Activated CD4-positive, alpha-beta T cell treated with anti-CD3 and anti-CD28 coated beads, Interleukin-2, amount 50 U/mL, for 1 hour (primary cell): ENCODE data around the gene TPM1.

Experiments
- DNase-seq: peaks from one replicate; pipeline ENCODE4 v3.0.0-alpha.2; 2020

TPM1 gene

DNA sequence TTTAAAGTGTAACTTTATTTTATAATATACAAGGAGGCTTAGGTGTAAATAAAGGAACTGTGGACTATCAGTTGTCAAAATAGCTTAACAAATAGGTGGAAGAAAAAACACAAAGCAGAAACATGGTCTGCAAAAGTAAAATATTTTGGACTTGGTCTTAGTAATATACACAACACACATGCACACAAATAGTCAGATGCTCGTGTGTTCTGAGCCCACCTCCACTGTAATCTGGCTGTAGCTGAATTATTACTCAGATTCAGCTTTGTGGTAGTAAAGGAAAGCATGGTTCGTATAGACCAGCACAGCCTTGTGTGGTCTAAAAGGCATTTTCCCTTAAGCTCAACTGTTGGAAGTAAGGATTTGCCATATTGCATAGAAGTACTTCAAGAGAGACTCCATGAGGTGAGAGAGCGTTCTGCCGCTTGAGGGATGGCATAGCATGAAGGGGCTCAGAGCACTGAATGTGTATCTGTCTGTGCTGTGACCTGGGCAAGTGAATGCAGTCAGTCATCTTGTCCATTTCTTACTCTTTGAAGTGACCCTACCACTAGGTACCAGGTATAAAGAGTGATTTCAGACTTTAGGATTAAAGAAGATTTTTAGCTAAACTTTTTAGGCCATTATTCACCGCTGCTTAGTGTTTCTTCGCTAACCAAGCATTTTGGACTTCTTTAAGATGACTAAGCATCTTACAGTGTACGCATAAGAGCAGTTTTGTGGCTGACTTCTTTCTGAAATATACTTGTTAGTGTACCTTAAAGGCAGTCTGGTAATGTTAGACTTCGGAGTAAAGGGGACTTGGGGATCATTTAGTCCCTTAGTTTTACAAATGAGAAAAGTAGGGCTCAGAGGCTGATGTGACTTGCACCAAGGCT is 15.2 kb downstream of the TPM1 start:
- DNase-seq, result no peak

DNA sequence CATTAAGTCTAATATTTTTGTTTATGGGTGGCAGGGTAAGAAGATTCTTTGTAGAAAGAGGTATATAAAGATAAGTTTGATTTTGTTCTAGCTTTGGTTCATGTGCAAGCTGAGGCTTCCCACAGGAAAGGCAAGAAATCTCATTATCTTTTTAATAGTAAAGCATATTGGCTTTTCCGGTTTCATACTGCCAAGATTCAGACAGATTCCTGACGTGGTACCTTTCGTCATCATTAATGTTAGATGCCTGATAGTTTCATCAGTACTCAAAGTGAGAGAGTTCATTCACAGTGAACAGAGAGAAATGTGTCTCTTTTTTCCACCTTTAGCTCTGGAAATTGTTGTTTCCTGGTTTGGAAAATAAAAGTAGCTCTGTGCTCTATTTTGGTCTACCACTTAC is 16.5 kb downstream of the TPM1 start:
- no peak for DNase-seq

DNA sequence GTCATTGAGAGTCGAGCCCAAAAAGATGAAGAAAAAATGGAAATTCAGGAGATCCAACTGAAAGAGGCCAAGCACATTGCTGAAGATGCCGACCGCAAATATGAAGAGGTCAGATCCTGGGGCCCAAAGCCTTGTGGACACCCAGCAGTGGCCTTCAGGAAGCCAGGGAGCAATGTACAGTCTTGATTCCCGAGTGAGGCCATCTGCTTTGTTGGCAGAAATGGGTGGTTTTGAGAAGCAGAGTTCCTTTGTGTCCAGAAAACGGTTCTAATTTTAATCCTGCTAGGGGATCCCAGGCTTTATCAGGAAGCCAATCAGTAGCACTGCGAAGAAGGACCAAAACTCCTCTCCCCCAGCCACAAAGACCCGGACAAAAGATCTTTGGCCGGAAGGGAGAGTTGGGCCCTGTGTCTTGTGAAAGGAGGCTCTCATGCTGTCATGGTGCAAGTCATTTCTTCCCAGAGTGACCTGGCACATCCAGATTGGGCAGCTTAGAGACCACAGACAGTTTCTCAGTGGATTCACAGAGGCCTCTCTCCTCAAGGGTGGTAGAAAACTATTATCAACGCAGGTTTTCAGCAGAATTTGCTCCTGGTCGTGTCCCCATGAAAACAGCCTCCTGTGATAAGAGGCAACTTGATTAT is 17.1 kb downstream of the TPM1 start:
- no peak for DNase-seq

DNA sequence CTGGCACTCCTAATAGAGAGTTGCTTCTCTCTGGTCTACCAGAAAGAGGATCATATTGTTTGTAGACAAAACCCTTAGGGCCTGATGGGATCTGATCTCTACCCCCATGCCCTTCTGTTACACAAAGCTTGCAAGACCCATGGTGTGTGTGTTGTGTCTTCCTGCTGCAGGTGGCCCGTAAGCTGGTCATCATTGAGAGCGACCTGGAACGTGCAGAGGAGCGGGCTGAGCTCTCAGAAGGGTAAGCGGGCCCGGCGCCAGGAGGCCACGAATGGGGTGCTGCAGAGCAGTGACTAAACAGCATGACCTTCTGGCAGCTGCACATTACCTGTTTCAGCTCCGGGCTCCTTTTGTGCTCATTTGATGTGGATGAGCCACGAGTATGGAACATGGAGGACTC is 18.2 kb downstream of the TPM1 start:
- no peak for DNase-seq

DNA sequence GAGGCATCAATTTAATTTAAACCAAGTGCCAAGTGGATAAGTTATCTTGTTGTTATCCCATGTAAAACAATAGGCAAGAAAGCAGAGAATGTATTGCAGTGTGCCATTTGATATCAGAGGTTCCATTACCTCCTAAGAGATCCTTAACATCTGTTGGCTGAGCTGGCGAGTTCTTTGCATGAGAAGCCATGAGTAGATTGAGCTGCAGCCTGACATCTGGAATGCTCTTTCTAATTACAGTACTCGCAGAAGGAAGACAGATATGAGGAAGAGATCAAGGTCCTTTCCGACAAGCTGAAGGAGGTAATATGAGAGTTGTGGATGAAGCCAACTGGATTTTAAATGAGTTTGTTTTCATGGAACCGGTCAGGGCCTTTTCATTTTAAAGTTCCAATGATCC is 19.4 kb downstream of the TPM1 start:
- no peak for DNase-seq

DNA sequence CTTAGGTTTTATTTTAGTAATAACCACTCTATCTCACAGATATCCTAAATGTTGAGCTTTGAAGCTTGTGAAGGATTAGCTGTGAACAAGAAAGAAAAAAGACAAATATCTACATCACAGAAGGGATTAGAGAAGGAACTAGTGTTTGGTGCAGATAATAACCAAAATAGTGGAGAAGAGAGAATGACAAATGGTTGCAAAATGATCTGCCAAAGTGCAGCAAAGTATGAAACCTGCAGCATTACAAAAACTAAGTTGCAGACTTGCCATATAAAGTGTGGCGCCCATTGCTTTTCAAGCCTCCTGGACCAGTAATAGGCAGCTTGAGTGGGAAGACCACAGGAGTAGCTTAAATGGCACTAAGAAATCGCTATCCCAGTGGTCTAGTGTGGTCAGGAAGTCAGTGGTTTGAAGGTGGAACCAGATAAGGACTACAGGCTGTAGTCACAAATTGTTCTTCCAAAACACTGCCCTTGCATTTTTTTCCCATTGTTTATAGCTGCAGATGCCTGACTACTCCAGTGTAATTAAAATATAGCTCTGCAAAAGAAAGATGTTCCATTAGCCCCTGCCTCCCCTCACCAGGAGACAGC is 20.7 kb downstream of the TPM1 start:
- DNase-seq, result no peak

DNA sequence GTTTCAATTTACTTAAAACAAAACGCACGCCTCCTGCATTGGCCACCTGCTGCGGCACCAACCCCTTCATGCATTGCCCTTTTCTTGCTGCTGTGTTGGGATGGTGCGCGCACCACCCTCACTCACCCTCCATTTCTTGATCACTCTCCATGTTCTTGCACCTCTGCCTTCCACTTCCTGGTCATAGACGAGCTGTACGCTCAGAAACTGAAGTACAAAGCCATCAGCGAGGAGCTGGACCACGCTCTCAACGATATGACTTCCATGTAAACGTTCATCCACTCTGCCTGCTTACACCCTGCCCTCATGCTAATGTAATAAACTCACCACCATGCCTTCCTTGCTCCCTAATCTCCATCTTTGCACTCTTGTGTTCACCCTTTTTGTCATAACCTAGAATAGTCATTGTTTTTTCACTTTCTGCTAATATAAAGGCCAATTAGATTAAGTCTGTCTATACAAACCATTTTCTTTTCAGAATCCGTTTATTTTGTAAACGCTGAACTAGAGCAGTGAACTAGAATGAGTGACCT is 21.4 kb downstream of the TPM1 start:
- DNase-seq, result no peak

DNA sequence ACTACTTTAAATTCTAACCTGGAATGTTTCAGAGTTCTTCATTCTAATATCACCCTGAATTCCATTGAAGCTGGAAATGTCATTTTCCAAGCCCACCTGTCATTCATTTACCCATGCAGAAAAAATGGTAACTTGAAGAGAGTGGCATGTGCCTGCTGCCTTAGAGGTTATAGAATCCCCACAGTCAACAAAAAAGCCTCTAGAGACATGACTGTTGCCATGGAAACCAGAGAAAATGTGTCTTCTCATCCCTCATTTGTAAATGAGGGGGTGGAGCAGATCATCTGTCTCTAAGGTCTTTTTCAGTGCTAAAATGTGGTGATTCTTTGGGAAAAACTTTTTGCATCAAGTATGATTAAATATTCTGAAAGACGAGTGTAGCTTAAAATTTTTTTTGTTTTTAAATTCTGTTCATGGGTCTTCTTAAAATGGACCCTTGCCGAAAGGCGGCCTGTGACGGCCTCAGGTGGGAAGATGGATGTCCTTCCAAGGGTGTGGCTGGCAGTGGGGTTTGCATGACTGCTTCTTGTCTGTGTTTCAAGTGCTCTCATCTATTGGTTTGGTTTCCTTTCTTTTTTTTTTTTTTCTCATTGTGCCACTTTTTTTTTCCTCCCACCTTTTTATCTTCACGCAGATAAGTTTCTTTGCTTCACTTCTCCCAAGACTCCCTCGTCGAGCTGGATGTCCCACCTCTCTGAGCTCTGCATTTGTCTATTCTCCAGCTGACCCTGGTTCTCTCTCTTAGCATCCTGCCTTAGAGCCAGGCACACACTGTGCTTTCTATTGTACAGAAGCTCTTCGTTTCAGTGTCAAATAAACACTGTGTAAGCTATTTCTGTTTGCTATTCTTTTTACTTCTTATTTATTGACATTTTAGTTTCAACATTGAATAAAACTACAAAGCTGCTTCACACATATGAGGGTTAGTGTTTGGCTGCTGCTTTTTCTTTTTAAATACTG is 23.0 kb downstream of the TPM1 start:
- DNase-seq, result no peak

DNA sequence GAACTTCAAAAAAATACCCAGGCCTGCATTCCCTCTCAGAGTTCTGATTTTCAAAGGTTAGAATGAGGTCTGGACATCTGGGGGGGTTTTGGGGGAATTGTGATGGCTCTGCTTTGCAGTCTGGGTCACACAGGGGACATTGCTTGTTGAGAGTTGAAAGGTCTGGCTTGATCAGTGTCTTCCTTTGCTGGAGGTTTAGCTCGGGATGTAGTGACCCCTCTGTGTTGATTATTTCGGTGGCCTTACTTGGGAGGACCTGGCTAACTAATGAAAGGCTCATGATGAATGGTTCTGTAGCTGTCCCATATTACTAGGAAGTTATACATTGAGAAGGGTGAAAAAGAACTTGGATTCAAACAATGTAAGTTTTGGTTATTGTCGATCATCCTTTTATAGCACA is 23.7 kb downstream of the TPM1 start:
- no peak for DNase-seq

DNA sequence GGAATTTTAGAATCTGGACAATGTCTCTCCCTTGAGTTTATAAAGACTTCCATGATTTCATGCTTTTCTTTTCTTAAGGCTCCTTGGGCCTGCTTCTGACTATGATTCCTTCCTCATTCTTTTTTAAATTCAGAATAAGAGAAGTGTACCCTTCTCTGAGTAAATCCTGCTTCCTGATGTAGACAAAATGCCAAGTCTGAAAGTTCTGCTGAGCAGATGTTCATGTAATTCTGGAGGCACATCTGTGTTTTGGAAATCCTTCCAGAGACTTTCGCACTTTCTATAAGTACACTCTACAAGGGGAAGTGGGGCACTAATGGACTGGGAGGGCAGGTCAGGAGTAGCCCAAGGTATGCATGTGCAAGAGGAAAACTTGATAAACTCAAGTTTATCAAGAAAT is 24.8 kb downstream of the TPM1 start:
- no peak for DNase-seq

DNA sequence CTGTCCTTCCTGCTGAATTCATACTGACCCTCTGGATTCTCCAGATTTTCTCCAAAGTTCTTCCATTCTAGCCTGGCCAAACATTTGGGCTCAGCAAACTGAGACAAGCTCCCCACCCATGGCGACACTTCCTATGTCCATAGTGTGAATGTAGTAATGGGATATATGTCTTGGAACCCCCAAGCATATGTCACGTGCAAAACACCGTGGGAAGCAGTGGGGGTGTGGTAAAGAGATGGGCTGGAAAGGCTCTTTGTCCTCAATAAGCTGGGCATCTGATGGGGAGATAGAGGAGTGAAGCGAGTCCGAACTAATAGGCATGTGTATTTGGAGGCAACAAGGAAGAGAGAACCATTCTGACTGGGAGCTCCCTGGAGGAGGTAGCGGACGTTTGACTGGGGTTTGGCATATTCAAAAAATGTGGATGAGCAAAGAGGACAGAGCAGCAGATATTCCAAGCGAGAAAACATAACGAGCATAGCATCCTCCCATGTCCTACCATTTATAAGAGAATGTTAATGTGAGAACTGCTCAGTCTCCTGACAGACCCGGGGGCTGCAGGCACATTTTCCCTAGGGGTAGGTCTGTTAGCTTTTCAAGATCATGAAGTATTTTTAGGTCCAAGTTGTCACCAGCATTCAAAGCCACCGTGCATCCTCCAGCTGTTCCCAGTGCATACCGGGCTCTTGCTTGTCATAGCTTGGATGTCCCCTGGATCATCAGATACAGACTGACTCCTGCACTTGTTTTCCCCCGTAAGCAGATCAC is 25.6 kb downstream of the TPM1 start:
- DNase-seq, result no peak

DNA sequence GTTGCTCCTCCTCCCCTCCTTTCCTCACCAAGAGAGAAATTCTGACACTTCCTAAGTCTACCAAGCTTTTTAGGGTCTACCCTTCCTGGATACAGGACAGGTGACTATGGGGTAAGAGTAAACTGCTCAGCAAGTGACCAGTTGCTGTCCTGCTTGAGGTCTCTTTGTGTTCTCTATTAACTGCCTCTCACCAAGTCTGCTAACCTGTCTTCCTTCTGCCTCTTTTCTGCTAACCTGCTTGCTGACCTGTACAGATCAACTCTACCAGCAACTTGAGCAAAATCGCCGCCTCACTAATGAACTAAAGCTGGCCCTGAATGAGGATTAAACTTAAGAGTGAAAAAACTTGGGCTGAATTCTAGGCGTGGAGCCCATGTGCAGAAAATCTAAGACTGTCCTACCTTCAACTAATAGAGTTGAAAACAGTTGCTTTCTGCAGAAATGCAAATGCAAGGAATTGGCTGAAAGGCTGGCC is 27.1 kb downstream of the TPM1 start:
- no peak for DNase-seq

DNA sequence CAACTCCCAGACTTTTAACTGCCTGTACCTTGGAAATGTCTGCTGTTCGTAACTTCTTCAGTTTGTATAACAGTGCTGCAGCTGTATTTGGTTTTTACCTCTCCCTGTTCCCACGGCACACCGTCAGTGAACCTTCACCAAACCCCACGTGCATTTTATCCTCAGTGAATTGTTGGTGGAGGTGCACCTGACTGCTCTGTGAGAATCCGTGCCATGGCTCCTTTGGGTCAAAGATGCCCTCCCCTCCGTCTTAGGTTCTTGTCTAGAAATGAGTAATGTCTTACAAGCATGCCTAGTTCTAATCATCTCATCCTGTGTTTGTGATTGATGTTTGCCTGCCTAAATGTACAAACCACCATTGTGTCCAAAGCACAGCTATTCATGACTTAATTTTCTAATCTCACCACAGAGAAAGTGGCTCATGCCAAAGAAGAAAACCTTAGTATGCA is 28.2 kb downstream of the TPM1 start:
- DNase-seq, result no peak

DNA sequence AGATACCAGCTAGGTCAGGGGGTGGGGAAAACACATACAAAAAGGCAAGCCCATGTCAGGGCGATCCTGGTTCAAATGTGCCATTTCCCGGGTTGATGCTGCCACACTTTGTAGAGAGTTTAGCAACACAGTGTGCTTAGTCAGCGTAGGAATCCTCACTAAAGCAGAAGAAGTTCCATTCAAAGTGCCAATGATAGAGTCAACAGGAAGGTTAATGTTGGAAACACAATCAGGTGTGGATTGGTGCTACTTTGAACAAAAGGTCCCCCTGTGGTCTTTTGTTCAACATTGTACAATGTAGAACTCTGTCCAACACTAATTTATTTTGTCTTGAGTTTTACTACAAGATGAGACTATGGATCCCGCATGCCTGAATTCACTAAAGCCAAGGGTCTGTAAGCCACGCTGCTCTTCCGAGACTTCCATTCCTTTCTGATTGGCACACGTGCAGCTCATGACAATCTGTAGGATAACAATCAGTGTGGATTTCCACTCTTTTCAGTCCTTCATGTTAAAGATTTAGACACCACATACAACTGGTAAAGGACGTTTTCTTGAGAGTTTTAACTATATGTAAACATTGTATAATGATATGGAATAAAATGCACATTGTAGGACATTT is 28.9 kb downstream of the TPM1 start:
- no peak for DNase-seq

DNA sequence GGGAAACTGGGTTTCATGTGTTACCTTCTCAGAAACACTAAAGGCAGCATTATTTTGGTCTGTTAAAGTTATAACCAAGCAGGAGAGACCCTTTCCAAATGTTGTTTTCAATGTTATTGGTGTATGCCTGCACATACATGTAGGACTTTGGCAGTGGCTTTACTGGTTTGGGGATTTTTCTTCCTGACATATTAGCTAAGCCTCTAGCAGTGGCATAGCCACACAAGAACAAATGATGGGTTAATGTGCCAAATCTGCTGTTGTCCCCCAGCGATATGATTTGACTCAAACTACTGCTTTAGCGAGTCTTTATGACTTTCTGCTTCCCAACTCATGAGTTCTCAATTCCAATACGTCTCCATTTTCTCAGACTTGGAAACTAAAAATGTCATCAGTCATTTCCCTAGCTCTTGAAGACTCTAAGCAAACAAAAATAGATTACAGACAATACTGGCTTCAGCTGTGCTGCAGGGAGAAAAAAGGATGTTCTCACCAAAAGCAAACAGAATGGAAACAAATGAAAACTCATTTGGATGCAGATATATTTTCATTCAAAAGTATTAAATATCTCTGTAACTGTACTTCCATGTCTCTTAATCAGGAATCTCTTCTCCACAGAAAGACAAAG is 29.6 kb downstream of the TPM1 start:
- DNase-seq, result no peak

DNA sequence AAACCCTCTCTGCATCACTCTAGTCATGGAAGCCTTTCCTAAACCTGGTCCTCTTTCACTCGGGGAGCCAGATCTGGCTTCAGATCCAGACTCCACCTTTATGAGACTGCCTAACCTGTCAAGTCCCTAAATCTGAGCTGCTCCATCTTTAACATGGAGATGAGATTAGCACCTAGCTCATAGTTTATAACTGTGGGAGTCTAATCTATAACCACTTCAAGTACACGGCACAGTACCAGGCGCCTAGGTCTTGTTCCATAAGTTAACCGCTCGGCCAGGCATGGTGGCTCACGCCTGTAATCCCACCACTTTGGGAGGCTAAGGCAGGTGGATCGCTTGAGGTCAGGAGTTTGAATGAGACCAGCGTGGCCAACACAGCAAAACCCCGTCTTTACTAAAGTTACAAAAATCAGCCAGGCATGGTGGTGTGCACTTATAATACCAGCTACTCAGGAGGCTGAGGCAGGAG is 30.3 kb downstream of the TPM1 start:
- no peak for DNase-seq

DNA sequence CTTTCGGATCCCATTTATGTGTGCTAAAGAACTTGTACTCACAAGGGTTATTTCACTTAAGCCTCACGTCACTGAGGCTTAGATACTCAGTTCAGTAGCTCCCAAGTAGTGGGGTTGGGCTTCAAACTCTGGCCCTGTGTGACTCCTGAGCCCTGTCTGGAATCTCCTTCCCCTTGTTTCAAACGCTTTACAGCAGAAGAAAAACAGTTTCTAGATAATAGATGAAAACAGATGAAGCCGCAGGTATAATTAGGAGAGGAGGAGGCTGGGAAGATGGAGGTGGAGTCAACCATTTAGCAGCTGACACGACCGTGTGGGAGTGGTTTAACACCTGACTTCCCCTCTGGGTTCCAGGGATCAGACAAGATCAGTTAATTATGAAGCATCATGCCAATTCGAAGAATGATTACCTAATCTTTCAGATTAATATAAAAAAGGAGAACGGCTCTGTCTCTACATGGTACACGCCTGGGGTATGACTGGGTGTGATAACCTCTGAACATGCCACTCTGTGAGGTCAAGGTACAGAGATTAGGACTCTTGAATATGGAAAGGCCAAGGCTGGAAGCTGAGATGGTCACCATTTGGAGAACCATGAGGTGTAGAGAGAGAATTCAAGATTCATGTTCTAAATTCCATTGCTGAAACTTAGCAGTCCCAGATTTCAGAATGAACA is 31.1 kb downstream of the TPM1 start:
- no peak for DNase-seq

DNA sequence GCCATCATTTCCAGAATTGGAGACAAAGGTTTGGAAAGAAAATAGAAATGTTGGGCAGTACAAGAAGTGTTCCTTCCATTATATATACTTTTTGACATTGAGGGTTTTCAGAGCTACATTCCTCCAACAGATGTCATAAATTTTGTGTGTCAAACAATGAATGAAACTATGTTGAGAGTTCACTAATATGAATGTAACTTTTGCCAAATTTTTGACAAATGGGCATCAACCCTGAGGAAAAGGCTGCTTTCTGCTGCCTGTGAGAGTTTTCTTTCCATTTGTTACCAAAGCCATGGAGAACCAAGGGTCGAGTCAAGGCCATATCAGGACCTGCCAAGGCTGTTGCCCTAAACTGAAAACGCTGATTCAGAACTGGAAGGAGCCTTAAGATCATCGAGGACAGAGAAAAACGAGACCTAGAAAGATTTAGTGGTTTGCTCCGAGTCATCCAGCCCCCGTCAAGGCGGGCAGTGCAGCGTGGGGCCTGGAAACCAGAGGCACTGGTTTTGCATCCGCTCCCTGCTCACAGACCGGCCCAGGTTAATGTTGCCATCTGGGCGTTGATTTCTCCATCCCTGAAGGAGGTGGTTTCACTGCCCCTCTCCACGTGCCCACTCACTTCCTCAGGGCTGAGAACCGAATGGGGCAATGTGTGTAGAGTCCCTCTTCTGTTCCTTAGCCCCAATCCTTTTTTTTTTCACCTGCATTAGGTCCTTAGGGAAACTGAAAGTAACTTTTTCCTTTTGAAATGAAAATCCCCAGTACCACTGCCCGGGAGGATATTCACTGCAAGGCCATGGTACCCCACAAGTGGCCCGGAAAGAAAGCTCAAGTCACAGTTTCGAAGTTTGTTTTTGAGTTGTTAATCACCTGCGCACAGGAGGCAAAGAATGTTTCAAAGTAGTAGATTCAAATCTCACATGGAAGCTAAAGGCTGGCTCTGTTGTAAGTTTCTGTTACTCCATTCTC is 32.8 kb downstream of the TPM1 start:
- no peak for DNase-seq
